Memory B cell (primary cell): ENCODE data around the gene EFCAB8.

ENCODE experiments used
- ATAC-seq: fragments of 150-1000 bp; cut with Tn5 transposase; 2 replicates; pipeline ENCODE4 v1.10.0; 2021; ENCODE audit warnings: low read depth, mild to moderate bottlenecking, moderate library complexity
- DNase-seq, 2 donors: peaks; one replicate each; pipeline ENCODE4 v3.0.0; 2022; ENCODE audit warnings: low spot score in 2 of 2
- H3K27ac Mint-ChIP-seq: one replicate; pipeline ENCODE4 v1.8.0; 2022; ENCODE audit warnings: mild to moderate bottlenecking, moderate library complexity, mixed read lengths
- H3K27me3 Mint-ChIP-seq: one replicate; pipeline ENCODE4 v1.8.0; 2022; ENCODE audit warnings: mixed read lengths
- H3K36me3 Mint-ChIP-seq: one replicate; pipeline ENCODE4 v1.8.0; 2022; ENCODE audit warnings: mild to moderate bottlenecking, mixed read lengths
- H3K4me1 Mint-ChIP-seq: one replicate; pipeline ENCODE4 v1.8.0; 2022; ENCODE audit warnings: mixed read lengths
- H3K4me3 Mint-ChIP-seq: one replicate; pipeline ENCODE4 v1.8.0; 2022; ENCODE audit warnings: mild to moderate bottlenecking, moderate library complexity, mixed read lengths
- H3K9me3 Mint-ChIP-seq: one replicate; pipeline ENCODE4 v1.8.0; 2022; ENCODE audit warnings: mixed read lengths

EFCAB8 gene

DNA sequence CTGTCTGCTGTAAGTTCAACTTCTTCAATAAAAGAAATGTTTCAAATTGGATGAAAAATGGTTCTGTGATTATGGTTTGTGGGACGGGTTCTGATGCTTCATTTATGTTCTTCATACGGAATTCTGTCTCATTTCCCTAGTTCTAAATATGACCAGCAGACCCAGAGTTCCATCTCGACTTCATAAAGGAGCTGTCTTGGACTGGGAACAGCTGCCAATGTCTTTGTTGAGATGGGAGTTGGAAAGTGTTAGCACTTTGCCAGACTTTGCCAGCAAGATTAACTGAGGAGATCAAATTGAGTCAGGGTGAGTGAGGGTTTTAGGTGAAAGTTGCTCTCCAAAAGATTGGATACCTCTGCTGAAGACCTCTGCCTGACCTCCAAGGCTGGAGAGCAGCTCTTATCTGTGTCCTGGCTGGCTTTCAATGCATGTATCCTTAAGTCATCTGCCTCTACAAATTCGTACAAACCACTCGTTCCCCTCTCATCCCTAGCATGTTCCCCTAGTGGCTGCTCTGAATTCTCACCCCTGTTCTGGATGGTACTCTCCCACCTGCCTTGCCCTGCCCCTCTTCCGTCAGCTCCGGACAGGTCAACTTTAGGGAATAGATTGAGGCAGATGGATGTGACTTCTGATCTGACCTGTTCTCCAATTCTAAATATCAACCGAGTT, at the start of gene EFCAB8:
Gene EFCAB8 (plus strand): TSS at position 223 of the 672 bp plus-strand sequence. CDS start 4,870 bp downstream, outside the sequence.
- ATAC-seq (no peak), DNase-seq (no peak)
- Mint-ChIP-seq H3K36me3 (peaks cover 16% of the 10 kb centered on the region), H3K4me1 (no peaks in the 10 kb centered on the region), H3K9me3 (no peaks in the 10 kb centered on the region), H3K4me3 (no peak within 1 kb of the TSS), H3K27me3 (no peaks in the 10 kb centered on the region), H3K27ac (no peak within 1 kb of the TSS)

GRCh38 chr20:32809907-32810306, 48.8 kb upstream of the EFCAB8 start:
- no peak for DNase-seq
- Mint-ChIP-seq H3K36me3 (no peaks in the 10 kb centered on the region), H3K4me1 (no peaks in the 10 kb centered on the region), H3K9me3 (no peaks in the 10 kb centered on the region), H3K27ac (no peak overlapping the region), H3K4me3 (no peak overlapping the region), H3K27me3 (no peaks in the 10 kb centered on the region)
- ATAC-seq = no peak

GRCh38 chr20:32810941-32811340, 47.8 kb upstream of the EFCAB8 start:
- no peak for DNase-seq
- Mint-ChIP-seq H3K4me1 (no peaks in the 10 kb centered on the region), H3K9me3 (no peaks in the 10 kb centered on the region), H3K4me3 (no peak overlapping the region), H3K36me3 (no peaks in the 10 kb centered on the region), H3K27ac (no peak overlapping the region), H3K27me3 (no peaks in the 10 kb centered on the region)
- no peak for ATAC-seq

- no peaks in the 10 kb centered on the region for H3K36me3 Mint-ChIP-seq
- H3K9me3 Mint-ChIP-seq = no peaks in the 10 kb centered on the region
- H3K4me1 Mint-ChIP-seq = no peaks in the 10 kb centered on the region
- H3K27me3 Mint-ChIP-seq = no peaks in the 10 kb centered on the region
- no peak for DNase-seq
- H3K27ac Mint-ChIP-seq = no peak overlapping the region
- no peak overlapping the region for H3K4me3 Mint-ChIP-seq
- no peak for ATAC-seq
Measured at GRCh38 chr20:32811886-32812285, 46.8 kb upstream of the EFCAB8 start.

- peak overlapping the region; percentile 97 for H3K4me3 Mint-ChIP-seq
- peak overlapping the region; percentile 98 for H3K27ac Mint-ChIP-seq
- ATAC-seq (peak; percentile 73), DNase-seq (peak; percentile 81 to 89)
- H3K9me3 Mint-ChIP-seq = no peaks in the 10 kb centered on the region
- no peaks in the 10 kb centered on the region for H3K27me3 Mint-ChIP-seq
- no peaks in the 10 kb centered on the region for H3K36me3 Mint-ChIP-seq
- peaks cover 31% of the 10 kb centered on the region for H3K4me1 Mint-ChIP-seq
Measured at GRCh38 chr20:32819992-32820697, 38.6 kb upstream of the EFCAB8 start.

- Mint-ChIP-seq H3K4me1 (peaks cover 33% of the 10 kb centered on the region), H3K27me3 (no peaks in the 10 kb centered on the region), H3K27ac (peak overlapping the region; percentile 98), H3K9me3 (no peaks in the 10 kb centered on the region), H3K36me3 (peaks cover 2% of the 10 kb centered on the region), H3K4me3 (peak overlapping the region; percentile 97)
- DNase-seq (no peak), ATAC-seq (no peak)
Measured at GRCh38 chr20:32820698-32821377, 37.9 kb upstream of the EFCAB8 start.

- H3K27ac Mint-ChIP-seq = no peak overlapping the region
- H3K9me3 Mint-ChIP-seq = no peaks in the 10 kb centered on the region
- H3K4me3 Mint-ChIP-seq = no peak overlapping the region
- no peaks in the 10 kb centered on the region for H3K27me3 Mint-ChIP-seq
- H3K4me1 Mint-ChIP-seq = peaks cover 33% of the 10 kb centered on the region
- DNase-seq (no peak), ATAC-seq (no peak)
- H3K36me3 Mint-ChIP-seq = peaks cover 5% of the 10 kb centered on the region
Measured at GRCh38 chr20:32822225-32822624, 36.5 kb upstream of the EFCAB8 start.

DNA sequence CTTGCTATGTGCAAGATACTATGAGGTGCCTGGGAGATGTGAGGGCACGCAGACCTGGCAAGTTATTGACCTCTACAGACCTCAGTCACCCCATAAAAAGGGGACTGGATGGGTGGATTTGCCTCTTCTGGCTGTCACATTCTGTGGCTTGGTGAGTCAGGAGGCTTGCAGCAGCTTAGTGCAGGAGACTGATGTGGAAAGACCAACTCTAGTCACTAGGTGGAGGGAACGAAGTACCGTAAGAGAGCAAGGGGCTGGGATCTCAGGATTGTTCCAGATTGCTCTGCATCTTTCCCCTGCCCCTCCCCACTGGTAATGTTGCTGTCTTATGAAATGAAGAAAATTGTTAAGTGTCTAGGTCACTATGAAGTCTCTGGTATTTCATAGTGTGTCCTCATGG, 35.6 kb upstream of the EFCAB8 start:
- H3K9me3 Mint-ChIP-seq = no peaks in the 10 kb centered on the region
- H3K27me3 Mint-ChIP-seq = no peaks in the 10 kb centered on the region
- no peak for ATAC-seq
- peaks cover 36% of the 10 kb centered on the region for H3K4me1 Mint-ChIP-seq
- H3K4me3 Mint-ChIP-seq = no peak overlapping the region
- peaks cover 8% of the 10 kb centered on the region for H3K36me3 Mint-ChIP-seq
- no peak for DNase-seq
- H3K27ac Mint-ChIP-seq = peak overlapping the region; percentile 19

- H3K27me3 Mint-ChIP-seq = no peaks in the 10 kb centered on the region
- peak overlapping the region; percentile 50 for H3K27ac Mint-ChIP-seq
- no peak for ATAC-seq
- peaks cover 40% of the 10 kb centered on the region for H3K4me1 Mint-ChIP-seq
- no peak overlapping the region for H3K4me3 Mint-ChIP-seq
- H3K36me3 Mint-ChIP-seq = peaks cover 8% of the 10 kb centered on the region
- no peaks in the 10 kb centered on the region for H3K9me3 Mint-ChIP-seq
- no peak for DNase-seq
Measured at GRCh38 chr20:32823737-32824588, 34.8 kb upstream of the EFCAB8 start.

DNA sequence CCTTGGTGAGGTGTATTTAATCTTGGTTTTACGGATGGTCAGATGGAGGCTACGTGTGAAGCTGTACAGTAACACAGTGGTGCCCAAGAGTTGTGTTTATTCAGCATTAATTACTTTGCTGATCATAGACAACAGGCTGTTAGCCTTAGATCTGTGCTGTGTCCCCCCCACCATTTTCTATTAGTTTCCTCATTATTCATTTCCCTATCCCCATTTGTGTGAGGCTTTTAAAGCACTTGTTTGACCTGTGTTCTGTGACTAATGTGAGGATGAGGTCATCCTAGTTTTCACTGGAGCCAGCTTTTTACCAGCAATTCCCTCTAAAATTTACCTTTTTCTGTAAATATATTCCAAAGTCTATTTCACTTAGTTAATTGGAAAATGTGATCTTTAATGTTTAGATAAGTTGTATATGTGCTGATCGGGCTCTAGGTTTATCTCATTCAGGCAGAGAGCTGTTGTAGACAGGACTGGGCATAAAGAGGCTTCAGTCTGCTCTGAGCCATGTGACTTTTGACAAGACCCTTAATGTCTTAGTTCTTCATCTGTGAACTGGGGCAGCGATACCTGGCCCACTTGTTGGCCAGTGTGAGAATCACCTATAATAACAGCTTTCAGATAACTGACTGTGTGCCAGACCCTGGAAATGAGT, 30.6 kb upstream of the EFCAB8 start:
- H3K27me3 Mint-ChIP-seq = no peaks in the 10 kb centered on the region
- H3K4me1 Mint-ChIP-seq = peaks cover 25% of the 10 kb centered on the region
- H3K27ac Mint-ChIP-seq = peak overlapping the region; percentile 7
- ATAC-seq = no peak
- no peak for DNase-seq
- no peaks in the 10 kb centered on the region for H3K9me3 Mint-ChIP-seq
- H3K4me3 Mint-ChIP-seq = no peak overlapping the region
- peaks cover 21% of the 10 kb centered on the region for H3K36me3 Mint-ChIP-seq

DNA sequence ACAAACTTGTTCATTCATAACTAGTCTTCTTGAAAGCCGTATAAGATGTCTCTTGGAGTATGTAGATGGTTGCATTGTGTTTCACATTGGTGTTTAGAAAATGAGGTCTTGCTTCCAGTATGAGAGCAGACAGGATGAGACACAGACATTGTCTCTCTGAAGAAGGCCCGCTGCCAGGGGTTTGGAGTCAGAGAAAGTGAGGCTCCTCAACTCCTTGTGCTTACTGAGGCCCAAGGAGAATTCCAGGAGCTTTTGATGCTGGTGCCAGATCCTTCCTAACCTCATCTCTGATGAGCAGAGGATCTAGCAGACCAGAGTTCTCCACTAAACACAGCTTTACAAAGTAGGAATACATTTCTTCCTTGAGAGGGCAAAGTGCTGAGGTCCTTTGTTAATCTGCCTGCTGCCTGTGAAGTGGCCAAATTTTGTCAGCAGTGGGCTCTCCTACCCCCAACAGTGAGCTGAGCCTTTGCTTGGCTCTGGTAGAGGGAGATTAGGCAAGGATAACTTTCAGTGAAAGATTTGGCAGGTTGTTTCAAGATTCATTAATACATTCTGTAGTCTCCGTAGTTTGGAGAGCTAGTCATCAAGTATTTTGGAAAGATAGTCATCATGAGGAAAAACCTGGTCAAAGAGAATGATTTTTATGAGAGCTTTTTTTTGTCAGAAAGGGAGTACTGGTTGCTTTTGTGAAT, 29.3 kb upstream of the EFCAB8 start:
- ATAC-seq (no peak), DNase-seq (no peak)
- no peaks in the 10 kb centered on the region for H3K27me3 Mint-ChIP-seq
- H3K27ac Mint-ChIP-seq = peak overlapping the region; percentile 43
- no peak overlapping the region for H3K4me3 Mint-ChIP-seq
- peaks cover 23% of the 10 kb centered on the region for H3K36me3 Mint-ChIP-seq
- H3K4me1 Mint-ChIP-seq = peaks cover 17% of the 10 kb centered on the region
- H3K9me3 Mint-ChIP-seq = no peaks in the 10 kb centered on the region

DNA sequence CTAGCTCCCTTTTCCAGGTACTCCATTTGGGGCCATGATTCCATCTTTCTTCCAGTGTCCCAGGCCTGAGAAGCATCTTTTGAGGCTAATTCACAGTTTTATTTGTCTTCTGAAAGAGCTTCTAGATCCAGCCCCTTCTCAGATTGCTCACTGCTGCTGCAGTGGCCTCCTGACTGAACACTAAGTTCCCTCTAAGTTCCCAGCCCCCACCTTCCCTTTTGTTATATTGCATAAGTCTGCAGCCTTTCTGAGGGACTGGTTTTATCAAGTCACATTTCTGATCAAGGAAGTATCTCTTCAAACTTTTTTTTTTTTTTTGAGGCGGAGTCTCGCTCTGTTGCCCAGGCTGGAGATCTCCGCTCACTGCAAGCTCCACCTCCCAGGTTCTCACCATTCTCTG, 28.3 kb upstream of the EFCAB8 start:
- no peak for ATAC-seq
- DNase-seq = no peak
- Mint-ChIP-seq H3K4me1 (peaks cover 17% of the 10 kb centered on the region), H3K27ac (peak overlapping the region; percentile 43), H3K4me3 (no peak overlapping the region), H3K9me3 (no peaks in the 10 kb centered on the region), H3K27me3 (no peaks in the 10 kb centered on the region), H3K36me3 (peaks cover 23% of the 10 kb centered on the region)

DNA sequence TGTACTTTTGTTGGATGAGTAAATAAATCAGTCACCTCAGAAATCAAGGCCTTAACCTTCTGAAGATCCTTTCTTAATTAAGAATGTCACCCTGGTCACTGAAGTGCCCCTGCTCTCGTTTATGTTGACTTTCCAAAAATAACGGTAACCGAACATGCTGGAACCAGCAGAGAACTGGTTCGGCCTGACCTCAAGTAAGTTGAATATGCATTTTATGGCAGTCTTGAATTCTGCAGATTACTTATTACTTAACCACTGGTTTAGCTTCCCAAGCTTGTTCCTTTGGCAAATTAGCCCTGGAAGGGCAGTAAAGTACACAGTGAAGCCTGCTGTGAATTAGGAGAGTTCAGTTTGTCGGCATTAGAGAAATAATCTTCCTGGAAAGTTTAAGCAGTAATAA, 26.7 kb upstream of the EFCAB8 start:
- H3K4me1 Mint-ChIP-seq = peaks cover 15% of the 10 kb centered on the region
- peaks cover 24% of the 10 kb centered on the region for H3K36me3 Mint-ChIP-seq
- H3K27ac Mint-ChIP-seq = no peak overlapping the region
- no peak overlapping the region for H3K4me3 Mint-ChIP-seq
- no peaks in the 10 kb centered on the region for H3K9me3 Mint-ChIP-seq
- no peaks in the 10 kb centered on the region for H3K27me3 Mint-ChIP-seq
- ATAC-seq (no peak), DNase-seq (no peak)
